Fibroblast of mammary gland (primary cell): ENCODE results near the gene ACTRT2.

ENCODE experiments used
- DNase-seq: peaks from one replicate; pipeline ENCODE4 v3.0.0-alpha.2; 2010; ENCODE audit warnings: low read depth
- H3K4me3 ChIP-seq: 2 replicates; pipeline ENCODE4 v1.5.1; 2011; ENCODE audit warnings: low read depth, mild to moderate bottlenecking, low read length, moderate library complexity; ENCODE audit not compliant: control insufficient read depth
- TF ChIP-seq, protein P1 (sequence below): conservative IDR thresholded peaks from 2 replicates; pipeline ENCODE4 v1.5.1; 2011; ENCODE audit warnings: low read depth, low read length, inconsistent platforms; ENCODE audit not compliant: control insufficient read depth, insufficient read depth

Gene ACTRT2

DNA sequence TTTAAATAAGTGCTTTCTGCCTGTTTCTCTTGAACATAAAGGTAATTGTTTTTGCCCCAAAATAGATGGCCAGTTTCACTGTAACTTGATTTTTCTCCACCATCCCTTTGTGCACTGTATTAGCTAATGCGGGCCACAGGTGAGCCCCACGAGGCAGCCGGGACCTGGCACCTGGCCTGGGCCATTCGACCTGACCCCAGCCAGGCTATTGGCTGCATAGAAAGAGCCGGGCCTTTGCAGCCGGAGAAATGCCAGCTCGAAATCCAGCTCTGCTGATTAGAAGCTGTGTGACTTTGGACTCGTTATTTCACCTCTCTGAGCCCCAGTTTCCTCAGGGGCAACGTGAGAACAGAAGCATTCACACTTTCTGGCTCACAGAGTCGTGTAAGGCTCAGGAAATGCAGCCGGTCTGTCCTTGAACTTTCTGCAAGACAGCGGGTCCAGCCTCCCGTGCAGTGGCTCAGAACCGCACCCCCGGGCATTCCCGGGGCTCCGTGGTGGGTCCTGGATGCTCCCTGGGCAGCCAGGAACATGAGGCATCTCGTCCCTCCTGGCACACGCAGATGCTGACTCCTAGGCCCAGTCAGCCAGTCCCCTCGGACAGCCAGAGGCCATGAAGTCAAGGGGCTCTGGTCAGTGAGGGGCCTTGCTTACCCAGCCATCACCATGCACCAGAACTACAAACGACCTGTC is 37.4 kb upstream of the ACTRT2 start:
- no peak for DNase-seq
- no peak overlapping the region for H3K4me3 ChIP-seq
- TF ChIP-seq, protein P1, sequence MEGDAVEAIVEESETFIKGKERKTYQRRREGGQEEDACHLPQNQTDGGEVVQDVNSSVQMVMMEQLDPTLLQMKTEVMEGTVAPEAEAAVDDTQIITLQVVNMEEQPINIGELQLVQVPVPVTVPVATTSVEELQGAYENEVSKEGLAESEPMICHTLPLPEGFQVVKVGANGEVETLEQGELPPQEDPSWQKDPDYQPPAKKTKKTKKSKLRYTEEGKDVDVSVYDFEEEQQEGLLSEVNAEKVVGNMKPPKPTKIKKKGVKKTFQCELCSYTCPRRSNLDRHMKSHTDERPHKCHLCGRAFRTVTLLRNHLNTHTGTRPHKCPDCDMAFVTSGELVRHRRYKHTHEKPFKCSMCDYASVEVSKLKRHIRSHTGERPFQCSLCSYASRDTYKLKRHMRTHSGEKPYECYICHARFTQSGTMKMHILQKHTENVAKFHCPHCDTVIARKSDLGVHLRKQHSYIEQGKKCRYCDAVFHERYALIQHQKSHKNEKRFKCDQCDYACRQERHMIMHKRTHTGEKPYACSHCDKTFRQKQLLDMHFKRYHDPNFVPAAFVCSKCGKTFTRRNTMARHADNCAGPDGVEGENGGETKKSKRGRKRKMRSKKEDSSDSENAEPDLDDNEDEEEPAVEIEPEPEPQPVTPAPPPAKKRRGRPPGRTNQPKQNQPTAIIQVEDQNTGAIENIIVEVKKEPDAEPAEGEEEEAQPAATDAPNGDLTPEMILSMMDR: no peak

DNA sequence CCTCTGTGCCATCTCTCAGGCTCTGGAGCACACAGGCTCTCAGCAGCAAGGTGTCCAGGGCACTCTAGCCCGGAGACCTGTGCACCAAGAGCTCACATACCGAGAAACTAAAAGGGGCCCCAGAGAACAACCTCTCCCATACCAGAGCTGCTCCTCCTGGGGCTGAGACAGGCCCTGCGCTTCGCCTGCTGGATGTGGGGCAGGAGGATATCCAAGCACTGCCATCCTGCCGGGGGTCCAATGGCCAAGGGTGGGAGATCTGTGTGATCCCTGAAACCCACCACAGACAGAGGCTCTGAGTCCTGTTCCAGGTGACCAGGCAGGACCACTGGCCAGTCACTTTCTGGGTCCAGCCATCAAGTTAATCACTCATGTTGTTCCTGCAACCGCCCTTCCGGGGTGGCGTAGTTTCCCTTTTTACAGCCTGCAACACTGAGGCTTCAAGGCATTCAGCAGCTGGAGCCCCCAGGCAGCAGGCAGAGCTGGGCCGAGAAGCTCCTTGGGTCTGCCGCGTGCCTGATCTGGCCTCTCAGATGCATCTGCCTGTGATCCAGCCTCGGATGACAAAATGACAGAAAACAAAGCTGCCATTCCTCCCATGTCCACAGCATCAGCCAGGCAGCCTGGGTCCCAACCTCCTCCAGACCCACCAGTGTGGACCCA is 36.7 kb upstream of the ACTRT2 start:
- DNase-seq: no peak
- TF ChIP-seq, protein P1: no peak
- H3K4me3 ChIP-seq: no peak overlapping the region

DNA sequence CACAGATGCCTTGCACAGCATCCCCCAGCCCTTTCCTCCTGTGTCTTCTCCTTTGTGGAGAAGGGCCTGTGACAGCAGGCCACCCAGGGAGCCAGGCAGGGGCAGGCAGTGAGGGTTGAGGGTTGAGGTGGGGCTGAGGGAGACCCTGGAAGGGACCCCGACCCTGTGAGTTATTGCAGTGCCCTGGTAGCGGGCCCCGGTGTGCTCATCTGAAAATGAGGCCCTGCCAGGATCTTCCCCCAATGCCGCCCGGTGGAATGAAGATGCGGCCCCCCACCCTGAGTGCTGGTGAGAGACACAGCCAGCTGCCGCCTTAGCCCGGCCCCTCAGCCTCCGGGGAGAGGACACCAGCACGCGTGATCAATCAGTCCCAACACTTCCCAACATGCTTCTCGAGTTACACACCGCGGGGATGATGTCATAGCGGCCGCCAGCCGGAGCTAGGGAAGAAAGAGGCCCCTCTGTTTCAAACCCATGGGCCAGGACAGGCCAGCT is 36.2 kb upstream of the ACTRT2 start:
- no peak overlapping the region for H3K4me3 ChIP-seq
- no peak for DNase-seq
- TF ChIP-seq, protein P1: no peak

DNA sequence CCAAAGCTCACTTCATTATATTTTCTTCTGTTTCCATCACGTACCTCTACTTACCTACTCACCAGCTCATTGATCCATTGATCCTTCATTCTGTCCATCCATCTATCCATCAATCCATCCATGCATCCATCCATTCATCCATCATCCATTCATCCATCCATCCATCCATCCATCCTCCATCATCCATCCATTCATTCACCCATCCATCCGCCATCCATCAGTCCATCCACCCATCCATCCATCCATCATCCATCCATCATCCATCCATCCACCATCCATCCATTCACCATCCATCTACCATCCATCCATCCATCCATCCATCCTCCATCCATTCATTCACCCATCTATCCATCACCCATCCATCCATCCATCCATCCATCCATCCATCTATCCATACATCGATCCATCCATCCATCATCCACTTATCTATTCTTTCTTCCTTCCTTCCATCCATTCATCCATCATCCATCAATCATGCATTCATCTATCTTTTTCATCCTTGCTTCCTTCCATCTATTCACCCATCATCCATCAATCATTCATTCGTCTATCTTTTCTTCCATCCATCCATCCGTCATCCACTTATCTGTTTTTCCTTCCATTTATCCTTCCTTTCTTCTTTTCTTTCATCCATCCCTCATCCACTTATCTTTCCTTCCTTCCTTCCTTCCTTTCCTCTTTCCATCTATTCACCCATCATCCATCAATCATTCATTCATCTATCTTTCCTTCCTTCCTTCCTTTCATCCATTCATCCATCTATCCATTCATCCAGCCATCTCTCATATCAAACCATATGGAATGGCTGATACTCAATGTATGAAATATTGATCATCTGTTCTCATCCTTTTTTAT is 35.3 kb upstream of the ACTRT2 start:
- no peak overlapping the region for H3K4me3 ChIP-seq
- no peak for DNase-seq
- TF ChIP-seq, protein P1: no peak

DNA sequence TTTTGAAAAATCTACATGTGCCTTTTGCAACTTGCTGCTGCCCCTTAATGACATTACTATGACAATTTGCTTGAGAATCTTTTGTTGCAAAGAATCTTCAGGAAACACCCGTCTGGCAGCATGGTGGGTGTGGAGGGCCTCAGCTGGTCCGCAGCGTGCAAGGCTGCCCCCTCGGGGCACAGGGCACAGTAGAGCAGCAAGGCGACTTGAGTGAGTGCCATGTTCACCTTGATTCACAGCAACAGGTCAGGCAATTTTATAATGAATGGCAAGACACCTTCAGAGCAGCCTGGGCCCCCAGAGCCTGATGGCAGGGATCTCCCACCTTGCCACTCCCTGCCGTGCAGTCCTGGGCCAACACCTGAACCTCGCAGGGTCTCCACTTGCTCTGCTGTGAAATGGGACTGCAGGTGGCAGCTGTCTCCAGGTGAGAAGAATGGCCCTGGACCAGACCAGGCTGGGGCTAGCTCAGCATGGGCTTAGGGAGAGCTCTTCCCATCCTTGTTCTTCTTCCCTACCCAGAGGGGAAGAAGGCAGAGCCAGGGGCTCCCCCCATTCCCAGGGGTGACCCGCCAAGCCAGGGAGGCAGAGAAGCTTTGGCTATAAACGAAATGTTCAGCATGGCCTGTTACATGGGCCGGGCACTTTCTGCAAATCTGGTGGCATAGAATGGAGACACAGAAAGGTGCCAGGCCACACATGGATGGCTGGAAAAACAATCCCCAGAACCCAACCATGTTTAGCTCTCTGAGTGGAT is 34.5 kb upstream of the ACTRT2 start:
- TF ChIP-seq, protein P1: no peak
- no peak for DNase-seq
- no peak overlapping the region for H3K4me3 ChIP-seq

DNA sequence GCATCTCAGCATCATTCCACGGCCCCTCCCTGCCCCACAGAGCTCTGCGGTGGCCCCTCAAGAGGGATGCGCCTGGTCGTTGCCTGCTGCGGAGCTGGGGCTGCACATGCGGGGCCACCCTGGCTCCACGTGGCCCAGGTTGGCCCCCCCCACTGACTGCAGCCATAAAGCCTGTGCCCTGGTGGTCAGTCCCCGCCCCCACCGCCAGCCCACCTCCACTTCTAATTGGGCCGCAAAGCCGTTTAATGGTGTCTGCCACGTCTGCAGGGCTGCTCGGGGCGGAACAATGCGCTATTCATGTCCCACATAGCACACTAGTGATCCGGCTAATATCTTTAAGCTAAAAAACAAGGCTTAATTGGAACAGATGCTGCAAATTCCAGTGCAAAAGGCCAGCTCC is 33.5 kb upstream of the ACTRT2 start:
- TF ChIP-seq, protein P1: no peak
- no peak for DNase-seq
- H3K4me3 ChIP-seq: no peak overlapping the region
